WTC11 (cell line): Measurements from ENCODE around the gene KIFC3. TPM values are rescaled to one million over a fixed set of nuclear protein-coding genes. Genes with fewer than 3 reads are reported as not detected.
"Not testable (repeated sequence)": the region's sequence is repeated elsewhere in the genome, so short reads cannot be mapped to it uniquely, and the experiment has no call there.

Experiments
- ATAC-seq: fragments of 200-7000 bp; cut with Tn5 transposase; 2 replicates; pipeline ENCODE4 v1.10.0; 2021; ENCODE audit warnings: mild to moderate bottlenecking, moderate library complexity
- CTCF ChIA-PET: fragments of 300-600 bp; sonication (Branson Sonifier 250); formaldehyde crosslinking; loops from one replicate; lab custom pipeline; 2021; ENCODE audit warnings: antibody characterized with exemption; lab: Charles Lee
- POLR2A ChIA-PET: fragments of 350-600 bp; sonication (Branson Sonifier 250); formaldehyde crosslinking; loops from one replicate; lab custom pipeline; 2021; ENCODE audit warnings: antibody characterized with exemption; lab: Charles Lee
- DNase-seq: peaks from one replicate; pipeline ENCODE4 v3.0.0; 2021; ENCODE audit warnings: low spot score
- H3K27ac Mint-ChIP-seq: 2 replicates; pipeline ENCODE4 v1.8.0; 2021; ENCODE audit warnings: mixed read lengths
- H3K27me3 Mint-ChIP-seq: 2 replicates; pipeline ENCODE4 v1.8.0; 2021; ENCODE audit warnings: low read depth, mild to moderate bottlenecking, moderate library complexity, mixed read lengths
- H3K36me3 Mint-ChIP-seq: 2 replicates; pipeline ENCODE4 v1.8.0; 2021; ENCODE audit warnings: mixed read lengths
- H3K4me1 Mint-ChIP-seq: 2 replicates; pipeline ENCODE4 v1.8.0; 2022; ENCODE audit warnings: mixed read lengths
- H3K4me3 Mint-ChIP-seq: 2 replicates; pipeline ENCODE4 v1.8.0; 2021; ENCODE audit warnings: mild to moderate bottlenecking, moderate library complexity, mixed read lengths
- H3K9me3 Mint-ChIP-seq: 2 replicates; pipeline ENCODE4 v1.8.0; 2021; ENCODE audit warnings: mixed read lengths
- AR ChIP-seq: fragments of 250-450 bp; sonication (Bioruptor Pico); IDR thresholded peaks from 2 replicates; pipeline ENCODE4 v1.9.0; 2021; ENCODE audit warnings: mild to moderate bottlenecking
- CDX4 ChIP-seq: fragments of 250-450 bp; sonication (Bioruptor Pico); IDR thresholded peaks from 2 replicates; pipeline ENCODE4 v1.9.0; 2021; ENCODE audit warnings: moderate library complexity, mild to moderate bottlenecking, inconsistent platforms, borderline replicate concordance
- FOXP4 ChIP-seq: sonication (generic); formaldehyde crosslinking; IDR thresholded peaks from 2 replicates; pipeline ENCODE4 v1.8.0; 2022; ENCODE audit warnings: mild to moderate bottlenecking, missing genetic modification reagents
- GABPB1 ChIP-seq: sonication (generic); formaldehyde crosslinking; IDR thresholded peaks from 2 replicates; pipeline ENCODE4 v1.8.1; 2023; ENCODE audit warnings: mild to moderate bottlenecking, missing genetic modification reagents
- MYBL2 ChIP-seq: sonication (generic); formaldehyde crosslinking; IDR thresholded peaks from 2 replicates; pipeline ENCODE4 v1.8.1; 2023; ENCODE audit warnings: mild to moderate bottlenecking, moderate library complexity, missing genetic modification reagents
- NFYB ChIP-seq: sonication (generic); formaldehyde crosslinking; conservative IDR thresholded peaks from 2 replicates; pipeline ENCODE4 v1.8.0; 2022; ENCODE audit warnings: low read depth, missing genetic modification reagents
- OVOL2 ChIP-seq: fragments of 250-450 bp; sonication (Bioruptor Pico); IDR thresholded peaks from 2 replicates; pipeline ENCODE4 v1.9.0; 2021; ENCODE audit warnings: mild to moderate bottlenecking, borderline replicate concordance
- RELA ChIP-seq: sonication (generic); formaldehyde crosslinking; IDR thresholded peaks from 2 replicates; pipeline ENCODE4 v1.8.1; 2022; ENCODE audit warnings: missing genetic modification reagents, mild to moderate bottlenecking, borderline replicate concordance
- ZBTB21 ChIP-seq: sonication (generic); formaldehyde crosslinking; IDR thresholded peaks from 2 replicates; pipeline ENCODE4 v1.8.1; 2023; ENCODE audit warnings: mild to moderate bottlenecking, missing genetic modification reagents, borderline replicate concordance
- ZMAT4 ChIP-seq: fragments of 250-450 bp; sonication (Bioruptor Pico); IDR thresholded peaks from 2 replicates; pipeline ENCODE4 v1.9.0; 2021; ENCODE audit warnings: mild to moderate bottlenecking
- ZNF512 ChIP-seq: sonication (generic); formaldehyde crosslinking; IDR thresholded peaks from 2 replicates; pipeline ENCODE4 v1.8.1; 2022; ENCODE audit warnings: missing genetic modification reagents, borderline replicate concordance
- ZSCAN18 ChIP-seq: fragments of 250-450 bp; sonication (Bioruptor Pico); IDR thresholded peaks from 2 replicates; pipeline ENCODE4 v2.1.2; 2022; ENCODE audit warnings: mild to moderate bottlenecking, moderate library complexity
- total RNA-seq: library from RNA; stranded (reverse); gene quantifications from 3 replicates; pipeline ENCODE4 v1.2.3, GENCODE V29; 2021

Gene KIFC3
- total RNA-seq, 1 experiment from 2014 or later = 11.6 TPM

GRCh38 chr16:57837305-57838125 lies 35.2 kb upstream of the KIFC3 start:
- H3K27ac Mint-ChIP-seq = peak overlapping the region; percentile 78; the same call in 1 of the 2 replicates
- H3K27me3 Mint-ChIP-seq = no peaks in the 10 kb centered on the region; the same call in 1 of the 2 replicates
- H3K4me3 Mint-ChIP-seq = no peak overlapping the region
- CTCF ChIA-PET = interaction anchor here (1.2 to 1.5 kb wide), 2 partner anchors 26 to 61 kb away, joined by 4 to 7 read pairs; no protein-coding TSS in a partner anchor
- H3K4me1 Mint-ChIP-seq = peaks cover 40% of the 10 kb centered on the region
- ATAC-seq = no peak; the same call in 1 of the 2 replicates
- H3K36me3 Mint-ChIP-seq = no peaks in the 10 kb centered on the region
- POLR2A ChIA-PET = no interaction called here
- TF ChIP-seq GABPB1 (CRISPR knock-in tag) (no peak), ZNF512 (CRISPR knock-in tag) (peak; percentile 71; the same call in 1 of the 2 replicates), ZMAT4 (CRISPR knock-in tag) (no peak)
- DNase-seq = no peak
- H3K9me3 Mint-ChIP-seq = no peaks in the 10 kb centered on the region

GRCh38 chr16:57835439-57835838 lies 33.1 kb upstream of the KIFC3 start:
- CTCF ChIA-PET = interaction anchor here (1.2 to 4.3 kb wide), 3 partner anchors 40 to 72 kb away, joined by 3 to 20 read pairs (median 20); no protein-coding TSS in a partner anchor
- POLR2A ChIA-PET = not testable (repeated sequence)

GRCh38 chr16:57834936-57835335 lies 32.6 kb upstream of the KIFC3 start:
- TF ChIP-seq NFYB (CRISPR knock-in tag) = no peak
- no peak for TF ChIP-seq ZSCAN18 (CRISPR knock-in tag)
- DNase-seq = no peak
- ChIA-PET CTCF (interaction anchor here (1.2 to 4.3 kb wide), 3 partner anchors 33 to 59 kb away, joined by 3 to 20 read pairs (median 20); partner anchors contain the start of gene KIFC3), POLR2A (no interaction called here)
- Mint-ChIP-seq H3K4me3 (no peak overlapping the region), H3K36me3 (no peaks in the 10 kb centered on the region), H3K9me3 (no peaks in the 10 kb centered on the region), H3K27me3 (no peaks in the 10 kb centered on the region), H3K27ac (peak overlapping the region; percentile 86; the same call in 1 of the 2 replicates), H3K4me1 (peaks cover 30% of the 10 kb centered on the region)
- ATAC-seq = peak; percentile 78

More at GRCh38 chr16:57835439-57835838, 33.1 kb upstream of the KIFC3 start:
- not testable (repeated sequence) for ATAC-seq, H3K9me3 Mint-ChIP-seq, H3K4me3 Mint-ChIP-seq, DNase-seq, H3K36me3 Mint-ChIP-seq, H3K27ac Mint-ChIP-seq, H3K27me3 Mint-ChIP-seq
- H3K4me1 Mint-ChIP-seq = peaks cover 30% of the 10 kb centered on the region

GRCh38 chr16:57830890-57831484 lies 28.7 kb upstream of the KIFC3 start:
- H3K4me3 Mint-ChIP-seq = no peak overlapping the region
- ChIA-PET POLR2A (no interaction called here), CTCF (interaction anchor here (4.3 kb wide), 1 partner anchor 55 kb away, joined by 20 read pairs; no protein-coding TSS in a partner anchor)
- no peaks in the 10 kb centered on the region for H3K27me3 Mint-ChIP-seq
- peak overlapping the region; percentile 45; the same call in 1 of the 2 replicates for H3K27ac Mint-ChIP-seq
- no peak for DNase-seq
- no peak for ATAC-seq
- peaks cover 7% of the 10 kb centered on the region for H3K4me1 Mint-ChIP-seq
- H3K9me3 Mint-ChIP-seq = no peaks in the 10 kb centered on the region
- H3K36me3 Mint-ChIP-seq = no peaks in the 10 kb centered on the region
- no peak for TF ChIP-seq GABPB1 (CRISPR knock-in tag)
- TF ChIP-seq CDX4 (CRISPR knock-in tag) = no peak
- TF ChIP-seq OVOL2 = no peak
- no peak for TF ChIP-seq NFYB (CRISPR knock-in tag)
- TF ChIP-seq MYBL2 (CRISPR knock-in tag) = no peak
- TF ChIP-seq ZBTB21 = no peak
- TF ChIP-seq AR (CRISPR knock-in tag) = no peak
- no peak for TF ChIP-seq FOXP4 (CRISPR knock-in tag)
- no peak for TF ChIP-seq RELA (CRISPR knock-in tag)
